Measurements from ENCODE around the gene DGAT2.
"Not testable (repeated sequence)": the region's sequence is repeated elsewhere in the genome, so short reads cannot be mapped to it uniquely, and the experiment has no call there.

Gene DGAT2

GRCh38 chr11:75754933-75755332 lies 13.6 kb upstream of the DGAT2 start:
- not testable (repeated sequence) for H3K4me1 ChIP-seq (ENCODE audit: insufficient read depth, low read length, severe bottlenecking); H3K27ac ChIP-seq (ENCODE audit: low read depth, low read length, poor library complexity, severe bottlenecking); H3K27me3 ChIP-seq (ENCODE audit: insufficient read depth, low read length); H4K20me1 ChIP-seq (ENCODE audit: insufficient read depth, low read length); H3K9ac ChIP-seq (ENCODE audit: low read length); H3F3A ChIP-seq (ENCODE audit: insufficient read depth, low read length); H3K36me3 ChIP-seq (ENCODE audit: insufficient read depth, low read length); H3K9me3 ChIP-seq (ENCODE audit: low read length); H3K9me2 ChIP-seq (ENCODE audit: low read depth, low read length); H3K4me3 ChIP-seq (ENCODE audit: low read depth, low read length, poor library complexity, severe bottlenecking); H2AFZ ChIP-seq (ENCODE audit: low read length); H3K4me2 ChIP-seq (ENCODE audit: low read length); H3K79me2 ChIP-seq (ENCODE audit: insufficient read depth, low read length)

- H4K20me1 ChIP-seq (ENCODE audit: insufficient read depth, low read length): no peaks in the 10 kb centered on the region
- H3K27me3 ChIP-seq (ENCODE audit: insufficient read depth, low read length): peaks cover 5% of the 10 kb centered on the region; the same call in 1 of the 2 replicates
- no peak for TF ChIP-seq EZH2 (IDR thresholded peaks at IDR 0.05; ENCODE audit: borderline replicate concordance, low read length)
- TF ChIP-seq, protein P1, sequence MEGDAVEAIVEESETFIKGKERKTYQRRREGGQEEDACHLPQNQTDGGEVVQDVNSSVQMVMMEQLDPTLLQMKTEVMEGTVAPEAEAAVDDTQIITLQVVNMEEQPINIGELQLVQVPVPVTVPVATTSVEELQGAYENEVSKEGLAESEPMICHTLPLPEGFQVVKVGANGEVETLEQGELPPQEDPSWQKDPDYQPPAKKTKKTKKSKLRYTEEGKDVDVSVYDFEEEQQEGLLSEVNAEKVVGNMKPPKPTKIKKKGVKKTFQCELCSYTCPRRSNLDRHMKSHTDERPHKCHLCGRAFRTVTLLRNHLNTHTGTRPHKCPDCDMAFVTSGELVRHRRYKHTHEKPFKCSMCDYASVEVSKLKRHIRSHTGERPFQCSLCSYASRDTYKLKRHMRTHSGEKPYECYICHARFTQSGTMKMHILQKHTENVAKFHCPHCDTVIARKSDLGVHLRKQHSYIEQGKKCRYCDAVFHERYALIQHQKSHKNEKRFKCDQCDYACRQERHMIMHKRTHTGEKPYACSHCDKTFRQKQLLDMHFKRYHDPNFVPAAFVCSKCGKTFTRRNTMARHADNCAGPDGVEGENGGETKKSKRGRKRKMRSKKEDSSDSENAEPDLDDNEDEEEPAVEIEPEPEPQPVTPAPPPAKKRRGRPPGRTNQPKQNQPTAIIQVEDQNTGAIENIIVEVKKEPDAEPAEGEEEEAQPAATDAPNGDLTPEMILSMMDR (IDR thresholded peaks at IDR 0.05; ENCODE audit: low read length): no peak
- H3K4me3 ChIP-seq (ENCODE audit: low read depth, low read length, poor library complexity, severe bottlenecking): no peak overlapping the region
- no peak overlapping the region for H2AFZ ChIP-seq (ENCODE audit: low read length)
- H3K9me3 ChIP-seq (ENCODE audit: low read length): no peaks in the 10 kb centered on the region
- H3K4me1 ChIP-seq (ENCODE audit: insufficient read depth, low read length, severe bottlenecking): no peaks in the 10 kb centered on the region
- no peaks in the 10 kb centered on the region for H3K9me2 ChIP-seq (ENCODE audit: low read depth, low read length)
- no peaks in the 10 kb centered on the region for H3K36me3 ChIP-seq (ENCODE audit: insufficient read depth, low read length)
- H3K4me2 ChIP-seq (ENCODE audit: low read length): no peak overlapping the region
- H3F3A ChIP-seq (ENCODE audit: insufficient read depth, low read length): no peaks in the 10 kb centered on the region
- no peaks in the 10 kb centered on the region for H3K79me2 ChIP-seq (ENCODE audit: insufficient read depth, low read length)
- no peak overlapping the region for H3K9ac ChIP-seq (ENCODE audit: low read length)
- H3K27ac ChIP-seq (ENCODE audit: low read depth, low read length, poor library complexity, severe bottlenecking): no peak overlapping the region
Observed at GRCh38 chr11:75757651-75758050, 10.9 kb upstream of the DGAT2 start.

DNA sequence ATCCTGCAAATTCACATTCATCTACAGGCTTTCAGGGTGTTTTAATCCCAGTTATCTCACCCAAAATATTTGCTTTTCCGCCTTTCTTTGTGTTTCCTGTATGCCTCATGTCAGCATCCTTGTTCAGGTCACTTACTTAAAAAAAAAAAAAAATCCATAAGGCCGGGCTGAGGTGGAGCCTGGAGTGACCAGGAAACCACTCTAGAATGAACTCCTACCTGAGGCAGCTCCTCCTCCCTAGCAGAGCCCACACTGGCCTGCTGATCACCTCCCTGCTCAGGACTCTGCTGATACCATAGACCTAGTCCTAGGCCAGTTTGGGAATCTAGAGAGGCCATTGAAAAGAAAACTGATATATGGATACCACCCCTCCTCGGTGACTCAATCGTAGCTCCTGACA lies 8.7 kb upstream of the DGAT2 start:
- Histone ChIP-seq H3K4me3 (ENCODE audit: low read depth, low read length, poor library complexity, severe bottlenecking) (no peak overlapping the region), H2AFZ (ENCODE audit: low read length) (no peak overlapping the region), H3K9me3 (ENCODE audit: low read length) (no peaks in the 10 kb centered on the region), H3K79me2 (ENCODE audit: insufficient read depth, low read length) (no peaks in the 10 kb centered on the region), H3F3A (ENCODE audit: insufficient read depth, low read length) (no peaks in the 10 kb centered on the region), H4K20me1 (ENCODE audit: insufficient read depth, low read length) (no peaks in the 10 kb centered on the region), H3K27ac (ENCODE audit: low read depth, low read length, poor library complexity, severe bottlenecking) (no peak overlapping the region), H3K9ac (ENCODE audit: low read length) (no peak overlapping the region), H3K4me1 (ENCODE audit: insufficient read depth, low read length, severe bottlenecking) (no peaks in the 10 kb centered on the region), H3K9me2 (ENCODE audit: low read depth, low read length) (no peaks in the 10 kb centered on the region), H3K4me2 (ENCODE audit: low read length) (no peak overlapping the region), H3K27me3 (ENCODE audit: insufficient read depth, low read length) (peaks cover 5% of the 10 kb centered on the region; the same call in 1 of the 2 replicates), H3K36me3 (ENCODE audit: insufficient read depth, low read length) (no peaks in the 10 kb centered on the region)
- TF ChIP-seq, protein P1 (IDR thresholded peaks at IDR 0.05; ENCODE audit: low read length): no peak
- no peak for TF ChIP-seq EZH2 (IDR thresholded peaks at IDR 0.05; ENCODE audit: borderline replicate concordance, low read length)

DNA sequence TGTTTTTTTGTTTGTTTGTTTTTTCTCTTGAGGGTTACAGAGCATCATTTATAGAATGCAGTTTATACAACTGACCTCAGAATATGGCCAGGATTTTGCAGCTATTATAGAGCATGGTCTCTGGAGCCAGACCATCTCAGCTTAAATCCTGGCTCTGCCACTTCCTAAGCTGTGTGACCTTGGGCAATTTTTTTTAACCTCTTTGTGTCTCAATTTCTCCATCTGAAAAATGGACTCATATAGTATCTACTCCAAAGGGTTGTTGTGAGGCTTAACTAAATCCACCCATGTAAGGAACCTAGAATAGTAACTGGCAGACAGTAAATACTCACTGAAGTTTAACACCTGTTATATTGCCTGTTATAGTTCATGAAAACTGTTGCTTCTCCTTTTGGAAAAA lies 8.3 kb upstream of the DGAT2 start:
- TF ChIP-seq, protein P1 (IDR thresholded peaks at IDR 0.05; ENCODE audit: low read length): no peak
- TF ChIP-seq EZH2 (IDR thresholded peaks at IDR 0.05; ENCODE audit: borderline replicate concordance, low read length): no peak
- Histone ChIP-seq H3K4me2 (ENCODE audit: low read length) (no peak overlapping the region), H3K79me2 (ENCODE audit: insufficient read depth, low read length) (no peaks in the 10 kb centered on the region), H3K4me1 (ENCODE audit: insufficient read depth, low read length, severe bottlenecking) (no peaks in the 10 kb centered on the region), H3K36me3 (ENCODE audit: insufficient read depth, low read length) (no peaks in the 10 kb centered on the region), H3K4me3 (ENCODE audit: low read depth, low read length, poor library complexity, severe bottlenecking) (no peak overlapping the region), H3F3A (ENCODE audit: insufficient read depth, low read length) (no peaks in the 10 kb centered on the region), H3K9me3 (ENCODE audit: low read length) (no peaks in the 10 kb centered on the region), H3K9me2 (ENCODE audit: low read depth, low read length) (no peaks in the 10 kb centered on the region), H3K27me3 (ENCODE audit: insufficient read depth, low read length) (peaks cover 5% of the 10 kb centered on the region; the same call in 1 of the 2 replicates), H3K27ac (ENCODE audit: low read depth, low read length, poor library complexity, severe bottlenecking) (no peak overlapping the region), H4K20me1 (ENCODE audit: insufficient read depth, low read length) (no peaks in the 10 kb centered on the region), H3K9ac (ENCODE audit: low read length) (no peak overlapping the region), H2AFZ (ENCODE audit: low read length) (no peak overlapping the region)

Measured in OCI-LY1 (cell line).